ENCODE results near the gene CLEC16A.

CLEC16A gene

DNA sequence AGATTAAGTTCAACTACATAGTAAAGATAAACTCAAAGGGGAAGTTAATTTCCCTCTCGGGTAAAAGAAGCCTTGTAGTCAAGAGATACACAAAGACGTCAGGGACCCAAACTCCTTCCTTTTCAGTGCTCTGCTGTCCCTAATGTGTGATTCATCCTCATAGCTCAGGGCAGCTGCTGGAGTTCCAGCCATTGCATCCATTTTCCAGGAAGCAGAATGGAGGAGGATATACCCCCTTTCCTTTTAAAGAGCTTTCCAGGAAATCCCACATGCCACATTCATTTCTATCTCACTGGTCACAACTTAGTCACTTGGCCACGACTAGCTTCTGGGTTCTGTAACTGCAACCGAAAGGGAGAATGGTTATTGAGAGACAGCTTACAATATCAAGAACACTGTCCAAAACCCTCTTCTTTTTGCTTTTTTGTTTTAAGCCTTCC, 216.3 kb downstream of the CLEC16A start:
- H3K27ac ChIP-seq, result no peak overlapping the region
- H3K27me3 ChIP-seq, result no peaks in the 10 kb centered on the region
- H3K9ac ChIP-seq, result no peak overlapping the region
- H3K4me1 ChIP-seq, result peaks cover 13% of the 10 kb centered on the region
- H3K36me3 ChIP-seq, result peaks cover 15% of the 10 kb centered on the region; the same call in 1 of the 2 replicates
- no peak for TF ChIP-seq Cebpa-rat (IDR thresholded peaks at IDR 0.05)
- H3K9me3 ChIP-seq, result peaks cover 6% of the 10 kb centered on the region; the same call in 1 of the 2 replicates
- H4K20me1 ChIP-seq, result peaks cover 25% of the 10 kb centered on the region
- no peak overlapping the region for H3K4me2 ChIP-seq
- H3K4me3 ChIP-seq, result no peak overlapping the region

DNA sequence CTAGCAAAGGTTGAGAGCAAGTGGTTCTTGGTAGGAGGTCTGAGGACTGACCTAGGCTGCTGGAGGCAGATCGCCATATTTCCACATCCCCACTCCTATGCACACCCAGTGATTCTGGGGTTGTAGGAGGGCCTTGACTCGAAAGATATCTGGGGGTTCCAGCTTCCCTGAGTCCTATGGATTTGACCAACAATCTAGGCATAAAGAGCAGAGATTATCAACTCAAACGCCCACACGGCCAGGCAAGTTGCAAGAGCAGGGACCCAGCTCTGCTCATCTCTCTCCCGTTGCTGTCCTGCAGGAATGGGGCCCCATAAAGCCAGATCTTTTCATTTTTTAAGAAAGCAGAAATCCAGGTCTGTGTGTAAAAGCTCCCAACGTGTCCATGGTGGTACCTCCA, 217.1 kb downstream of the CLEC16A start:
- H3K27me3 ChIP-seq, result no peaks in the 10 kb centered on the region
- peaks cover 10% of the 10 kb centered on the region for H3K4me1 ChIP-seq
- peaks cover 6% of the 10 kb centered on the region; the same call in 1 of the 2 replicates for H3K9me3 ChIP-seq
- no peak for TF ChIP-seq Cebpa-rat (IDR thresholded peaks at IDR 0.05)
- H3K4me3 ChIP-seq, result no peak overlapping the region
- H4K20me1 ChIP-seq, result peaks cover 25% of the 10 kb centered on the region
- no peak overlapping the region for H3K27ac ChIP-seq
- peaks cover 22% of the 10 kb centered on the region for H3K36me3 ChIP-seq
- H3K4me2 ChIP-seq, result no peak overlapping the region
- H3K9ac ChIP-seq, result no peak overlapping the region

DNA sequence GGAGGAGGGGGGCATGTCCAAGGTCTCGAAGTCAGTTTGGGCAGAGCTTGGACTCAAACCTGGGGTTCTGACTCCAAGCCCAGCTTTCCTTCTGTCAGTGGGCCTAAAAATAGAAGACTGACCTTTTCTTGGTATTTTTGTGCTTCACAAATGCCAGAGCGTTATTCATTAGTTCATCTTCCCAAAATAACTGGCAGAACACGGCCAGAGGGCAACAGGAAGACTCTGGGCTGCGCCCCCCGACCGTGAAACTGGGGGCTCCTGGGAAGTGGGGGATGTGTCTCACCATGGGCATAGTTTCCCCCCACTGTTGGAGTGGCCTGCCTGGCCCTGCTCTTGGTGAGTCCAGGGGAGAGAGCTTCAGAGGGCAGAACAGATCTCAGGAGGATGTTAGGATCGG, 217.6 kb downstream of the CLEC16A start:
- Histone ChIP-seq H3K4me2 (no peak overlapping the region), H3K9ac (no peak overlapping the region), H3K4me3 (no peak overlapping the region), H3K9me3 (peaks cover 6% of the 10 kb centered on the region; the same call in 1 of the 2 replicates), H3K36me3 (peaks cover 27% of the 10 kb centered on the region), H4K20me1 (peaks cover 25% of the 10 kb centered on the region), H3K27me3 (no peaks in the 10 kb centered on the region), H3K27ac (no peak overlapping the region), H3K4me1 (peaks cover 6% of the 10 kb centered on the region)
- TF ChIP-seq Cebpa-rat (IDR thresholded peaks at IDR 0.05), result no peak

DNA sequence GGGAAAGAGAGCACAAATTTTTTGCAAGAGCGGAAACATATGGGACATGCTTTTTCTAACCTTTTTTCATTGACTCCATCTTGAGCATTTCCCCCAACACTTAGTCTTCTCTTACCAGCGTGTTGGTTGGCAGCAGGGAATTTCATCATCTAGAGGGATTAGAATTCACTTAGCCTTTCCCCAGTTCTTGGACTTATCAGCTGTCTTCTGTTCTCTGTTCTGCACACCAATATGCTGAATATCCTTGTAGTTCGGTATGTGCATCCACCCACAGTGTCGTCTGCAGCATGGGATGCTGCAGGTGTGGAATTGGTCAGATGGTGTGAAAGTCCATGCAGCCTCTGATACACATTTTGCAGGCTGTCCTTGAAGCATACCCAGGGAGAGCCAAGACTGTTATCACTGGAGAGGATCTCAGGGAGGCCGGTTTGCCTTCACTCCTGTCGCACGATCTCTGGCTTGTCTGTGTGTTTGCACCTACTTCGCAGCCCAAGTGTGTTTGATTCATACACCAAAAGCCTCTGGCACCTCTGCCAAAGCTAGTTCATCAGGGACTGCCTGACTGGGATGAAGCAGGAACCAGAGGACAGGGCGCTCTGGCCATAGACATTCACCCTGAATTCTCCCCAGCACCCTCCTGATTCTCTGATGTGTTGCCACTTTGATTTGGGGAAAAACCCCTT, 218.4 kb downstream of the CLEC16A start:
- Histone ChIP-seq H3K4me3 (no peak overlapping the region), H3K27ac (no peak overlapping the region), H4K20me1 (peaks cover 25% of the 10 kb centered on the region), H3K4me2 (no peak overlapping the region), H3K27me3 (no peaks in the 10 kb centered on the region), H3K4me1 (peaks cover 6% of the 10 kb centered on the region; the same call in 1 of the 2 replicates), H3K36me3 (peaks cover 35% of the 10 kb centered on the region), H3K9ac (no peak overlapping the region), H3K9me3 (peaks cover 6% of the 10 kb centered on the region; the same call in 1 of the 2 replicates)
- no peak for TF ChIP-seq Cebpa-rat (IDR thresholded peaks at IDR 0.05)

DNA sequence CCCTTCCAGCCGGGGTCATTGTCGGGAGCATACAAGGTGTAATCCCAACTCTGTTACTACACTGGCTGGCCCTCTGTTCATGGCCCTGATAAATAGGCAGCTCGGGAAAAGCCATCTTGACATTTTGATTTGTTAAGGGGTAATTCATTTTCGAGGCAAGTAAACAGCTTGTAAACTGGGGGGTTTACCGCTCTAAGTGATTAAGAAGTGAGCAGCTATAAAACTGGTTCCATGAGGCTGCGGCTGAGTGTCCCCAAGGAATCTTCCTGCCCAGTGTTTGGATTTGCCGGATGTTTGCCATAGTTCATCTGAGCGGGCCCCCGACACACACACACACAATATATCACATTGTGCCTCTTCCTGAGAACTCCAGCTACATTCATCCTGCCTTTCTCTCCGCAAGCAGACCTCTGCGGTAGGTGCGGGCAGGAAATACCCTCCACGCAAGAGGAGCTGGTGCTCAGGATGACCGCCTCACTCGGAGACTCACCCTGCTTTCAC, 219.4 kb downstream of the CLEC16A start:
- TF ChIP-seq Cebpa-rat (IDR thresholded peaks at IDR 0.05), result no peak

DNA sequence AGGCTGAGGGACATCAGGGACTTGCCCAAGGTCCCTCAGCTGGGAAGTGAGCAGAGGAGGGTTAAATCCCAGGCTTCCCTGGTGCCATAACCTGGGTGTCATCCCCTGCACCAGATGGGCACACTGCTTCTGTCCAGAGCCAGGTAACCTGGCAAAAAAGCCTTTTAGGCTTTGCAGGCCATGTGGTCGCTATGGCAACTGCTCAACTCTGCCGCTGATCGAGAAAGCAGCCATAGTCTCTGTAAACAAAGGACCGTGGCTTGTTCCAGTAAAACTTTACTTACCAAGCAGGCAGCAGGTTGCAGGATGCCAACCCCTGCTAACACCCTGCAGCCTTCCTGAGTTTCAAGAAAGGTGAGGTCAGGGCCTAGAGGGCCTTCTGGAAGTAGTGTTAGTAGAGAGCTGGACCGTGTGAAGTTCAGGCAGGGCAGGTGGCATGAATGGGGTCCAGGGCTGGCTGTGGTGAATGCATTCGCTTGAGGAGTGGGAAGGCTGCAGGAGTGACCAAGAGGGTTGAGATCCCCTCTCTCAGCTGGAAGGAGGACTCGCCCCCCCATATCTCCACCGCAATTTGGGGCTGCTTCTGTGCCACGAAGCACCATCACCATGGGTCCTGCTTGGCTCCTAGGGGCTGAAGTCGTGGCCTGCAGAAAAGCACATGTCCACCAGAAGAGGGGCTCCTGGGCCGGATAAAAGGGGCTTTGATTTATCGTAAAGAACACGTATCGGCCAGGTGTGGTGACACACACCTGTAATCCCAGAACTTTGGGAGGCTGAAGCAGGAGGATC, 220.3 kb downstream of the CLEC16A start:
- no peak overlapping the region for H3K27ac ChIP-seq
- H3K9ac ChIP-seq, result no peak overlapping the region
- peaks cover 50% of the 10 kb centered on the region for H3K36me3 ChIP-seq
- H3K4me1 ChIP-seq, result peaks cover 12% of the 10 kb centered on the region
- H3K4me3 ChIP-seq, result no peak overlapping the region
- no peak for TF ChIP-seq Cebpa-rat (IDR thresholded peaks at IDR 0.05)
- peaks cover 25% of the 10 kb centered on the region for H4K20me1 ChIP-seq
- peaks cover 6% of the 10 kb centered on the region; the same call in 1 of the 2 replicates for H3K9me3 ChIP-seq
- no peak overlapping the region for H3K4me2 ChIP-seq
- H3K27me3 ChIP-seq, result no peaks in the 10 kb centered on the region

More for the DNA sequence above, 219.4 kb downstream of the CLEC16A start:
- Histone ChIP-seq H4K20me1 (peaks cover 25% of the 10 kb centered on the region), H3K27me3 (no peaks in the 10 kb centered on the region), H3K4me1 (peaks cover 7% of the 10 kb centered on the region; the same call in 1 of the 2 replicates), H3K9ac (no peak overlapping the region), H3K4me2 (no peak overlapping the region), H3K9me3 (peaks cover 6% of the 10 kb centered on the region; the same call in 1 of the 2 replicates), H3K27ac (no peak overlapping the region), H3K4me3 (no peak overlapping the region), H3K36me3 (peaks cover 46% of the 10 kb centered on the region)

DNA sequence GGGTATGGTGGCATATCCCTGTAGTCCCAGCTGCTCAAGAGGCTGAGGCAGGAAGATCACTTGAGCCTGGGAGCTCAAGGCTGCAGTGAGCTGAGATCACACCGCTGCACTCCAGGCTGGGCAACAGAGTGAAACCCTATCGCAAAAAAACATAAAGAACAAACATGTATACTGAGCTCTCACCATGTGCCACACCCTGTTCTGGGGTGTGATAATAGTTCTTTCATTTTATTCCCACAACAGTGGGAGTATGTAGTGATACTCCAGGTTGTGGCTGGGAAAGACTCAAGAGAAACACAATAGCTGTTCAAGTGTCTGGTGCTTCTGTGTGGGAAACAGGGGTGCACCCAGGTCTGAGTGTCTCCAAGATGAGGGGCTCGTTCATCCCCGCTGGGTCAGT, 221.0 kb downstream of the CLEC16A start:
- Histone ChIP-seq H3K4me2 (no peak overlapping the region), H4K20me1 (peaks cover 26% of the 10 kb centered on the region), H3K36me3 (peaks cover 50% of the 10 kb centered on the region), H3K4me3 (no peak overlapping the region), H3K9ac (no peak overlapping the region), H3K9me3 (peaks cover 5% of the 10 kb centered on the region; the same call in 1 of the 2 replicates), H3K27me3 (no peaks in the 10 kb centered on the region), H3K4me1 (peaks cover 19% of the 10 kb centered on the region), H3K27ac (no peak overlapping the region)
- TF ChIP-seq Cebpa-rat (IDR thresholded peaks at IDR 0.05), result no peak

DNA sequence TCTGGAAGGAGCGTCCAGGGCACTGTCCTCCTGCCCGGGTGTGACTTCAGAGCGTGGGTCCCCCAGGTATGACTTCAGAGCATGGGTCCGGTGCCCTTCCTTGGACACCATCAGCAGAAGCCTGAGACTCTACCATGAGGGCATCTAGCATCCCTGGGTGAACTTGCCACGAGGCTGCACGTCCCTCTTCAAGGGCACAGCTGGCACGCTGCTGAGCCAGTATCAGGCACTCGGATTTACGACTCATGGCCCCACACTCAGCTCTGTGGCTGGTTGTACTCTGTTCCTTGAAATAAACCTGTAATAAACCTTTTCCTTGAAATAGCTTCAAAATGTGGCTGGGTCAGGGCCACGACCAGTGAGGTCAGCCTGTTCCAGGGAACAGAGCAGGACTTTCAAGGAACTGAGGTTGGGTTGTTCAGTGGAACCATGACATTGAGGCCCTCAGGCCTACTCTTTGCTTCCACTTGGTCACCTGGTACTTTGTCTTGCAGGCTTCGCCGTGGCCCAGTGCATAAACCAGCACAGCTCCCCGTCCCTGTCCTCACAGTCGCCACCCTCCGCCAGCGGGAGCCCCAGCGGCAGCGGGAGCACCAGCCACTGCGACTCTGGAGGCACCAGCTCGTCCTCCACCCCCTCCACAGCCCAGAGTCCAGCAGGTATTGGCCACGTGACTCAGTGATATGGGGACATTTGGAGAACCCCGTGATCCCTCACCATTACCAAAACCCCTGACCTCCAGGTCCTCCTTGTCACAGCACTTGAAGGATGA, 221.7 kb downstream of the CLEC16A start:
- no peak for TF ChIP-seq Cebpa-rat (IDR thresholded peaks at IDR 0.05)
- H3K4me3 ChIP-seq, result no peak overlapping the region
- H4K20me1 ChIP-seq, result peaks cover 29% of the 10 kb centered on the region
- H3K4me2 ChIP-seq, result no peak overlapping the region
- H3K27me3 ChIP-seq, result no peaks in the 10 kb centered on the region
- no peak overlapping the region for H3K9ac ChIP-seq
- H3K9me3 ChIP-seq, result no peaks in the 10 kb centered on the region
- no peak overlapping the region for H3K27ac ChIP-seq
- peaks cover 53% of the 10 kb centered on the region for H3K36me3 ChIP-seq
- H3K4me1 ChIP-seq, result peaks cover 26% of the 10 kb centered on the region

DNA sequence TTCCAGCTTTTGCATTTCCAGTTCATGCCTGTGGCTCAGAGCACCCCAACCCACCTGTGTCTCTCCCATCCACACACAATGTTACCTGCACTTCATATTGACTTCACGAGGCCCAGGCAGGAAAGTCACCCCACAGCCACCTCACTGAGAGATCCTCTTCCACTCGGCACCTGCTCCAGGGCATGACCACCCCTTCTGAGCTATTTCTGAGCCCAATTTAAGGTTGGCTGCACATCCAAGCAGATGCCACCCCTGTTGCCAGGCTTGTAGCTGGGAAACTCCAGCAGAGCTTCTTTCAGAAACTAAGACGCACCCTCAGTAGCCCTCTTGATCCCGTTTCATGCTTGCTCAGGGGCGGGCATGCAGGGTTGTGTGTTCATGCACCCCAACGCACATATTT, 223.2 kb downstream of the CLEC16A start:
- H4K20me1 ChIP-seq, result peaks cover 18% of the 10 kb centered on the region
- H3K9me3 ChIP-seq, result no peaks in the 10 kb centered on the region
- no peak overlapping the region for H3K4me3 ChIP-seq
- peaks cover 55% of the 10 kb centered on the region for H3K36me3 ChIP-seq
- no peaks in the 10 kb centered on the region for H3K27me3 ChIP-seq
- TF ChIP-seq Cebpa-rat (IDR thresholded peaks at IDR 0.05), result no peak
- peaks cover 38% of the 10 kb centered on the region for H3K4me1 ChIP-seq
- H3K9ac ChIP-seq, result no peak overlapping the region
- no peak overlapping the region; the same call in 1 of the 2 replicates for H3K4me2 ChIP-seq
- no peak overlapping the region for H3K27ac ChIP-seq

Data from BLaER1 (cell line).